Left ventricle myocardium inferior (tissue), 1 donor: Measurements from ENCODE around the gene PRDX2. TPM values are rescaled to one million over a fixed set of nuclear protein-coding genes. Genes with fewer than 3 reads are reported as not detected.
A peak's percentile ranks its signal among the peaks of the same experiment; 100 is the strongest.

ENCODE experiments used
- DNase-seq: peaks from one replicate; pipeline ENCODE4 v3.0.0-alpha.2; 2020
- H3K27ac ChIP-seq: fragments of 200-600 bp; replicated peaks from 2 replicates; pipeline ENCODE4 v1.8.0; 2021
- H3K27me3 ChIP-seq: fragments of 200-600 bp; 2 replicates; pipeline ENCODE4 v1.8.0; 2021; ENCODE audit warnings: low read depth
- H3K36me3 ChIP-seq: fragments of 200-600 bp; 2 replicates; pipeline ENCODE4 v1.8.0; 2021
- H3K4me1 ChIP-seq: fragments of 200-600 bp; 2 replicates; pipeline ENCODE4 v1.8.0; 2021
- H3K4me3 ChIP-seq: fragments of 200-600 bp; 2 replicates; pipeline ENCODE4 v1.8.0; 2021; ENCODE audit warnings: mild to moderate bottlenecking, moderate library complexity
- H3K9me3 ChIP-seq: fragments of 200-600 bp; replicated peaks from 2 replicates; pipeline ENCODE4 v1.8.0; 2021
- intact Hi-C: fragments of 100-400 bp; cut with micrococcal nuclease; formaldehyde crosslinking; loops from one replicate; pipeline ENCODE4 v1.11.0; 2022
- total RNA-seq: library from RNA; stranded (reverse); fragmentation: NEBNext Ultra II Directional; extraction: Animal tissue kit (Norgen Biotek cat#: 25700); gene quantifications from one replicate; pipeline ENCODE4 v1.2.1, GENCODE V29; 2021
- TF ChIP-seq, protein P1 (sequence below): fragments of 200-600 bp; IDR thresholded peaks from 2 replicates; pipeline ENCODE4 v1.8.0; 2021; ENCODE audit warnings: antibody characterized with exemption, mild to moderate bottlenecking, borderline replicate concordance
- donor health status: DM: no; HTN: yes; CAD: no; lungs with severe emphysema.

The PRDX2 gene
- total RNA-seq, 1 donor from 2014 or later: 700 TPM

DNA sequence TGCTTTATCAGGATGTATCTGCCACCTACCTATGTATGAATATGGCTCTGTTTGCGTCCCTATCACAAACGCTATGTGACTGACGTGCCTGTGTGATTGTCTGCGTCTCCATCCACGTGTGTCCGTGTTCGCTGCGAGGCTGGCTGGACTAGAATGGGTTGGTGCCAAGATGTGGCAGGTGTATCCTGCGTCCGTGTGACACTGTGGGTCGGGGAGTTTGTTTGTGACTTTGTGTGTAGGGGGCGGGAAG, 19.5 kb downstream of the PRDX2 start:
- Histone ChIP-seq H3K4me3 (peak overlapping the region; percentile 69), H3K4me1 (peaks cover 84% of the 10 kb centered on the region), H3K9me3 (no peaks in the 10 kb centered on the region), H3K27me3 (no peaks in the 10 kb centered on the region), H3K27ac (peak overlapping the region; percentile 96), H3K36me3 (no peaks in the 10 kb centered on the region)
- no peak for DNase-seq
- intact Hi-C loops: no loop called here
- TF ChIP-seq, protein P1, sequence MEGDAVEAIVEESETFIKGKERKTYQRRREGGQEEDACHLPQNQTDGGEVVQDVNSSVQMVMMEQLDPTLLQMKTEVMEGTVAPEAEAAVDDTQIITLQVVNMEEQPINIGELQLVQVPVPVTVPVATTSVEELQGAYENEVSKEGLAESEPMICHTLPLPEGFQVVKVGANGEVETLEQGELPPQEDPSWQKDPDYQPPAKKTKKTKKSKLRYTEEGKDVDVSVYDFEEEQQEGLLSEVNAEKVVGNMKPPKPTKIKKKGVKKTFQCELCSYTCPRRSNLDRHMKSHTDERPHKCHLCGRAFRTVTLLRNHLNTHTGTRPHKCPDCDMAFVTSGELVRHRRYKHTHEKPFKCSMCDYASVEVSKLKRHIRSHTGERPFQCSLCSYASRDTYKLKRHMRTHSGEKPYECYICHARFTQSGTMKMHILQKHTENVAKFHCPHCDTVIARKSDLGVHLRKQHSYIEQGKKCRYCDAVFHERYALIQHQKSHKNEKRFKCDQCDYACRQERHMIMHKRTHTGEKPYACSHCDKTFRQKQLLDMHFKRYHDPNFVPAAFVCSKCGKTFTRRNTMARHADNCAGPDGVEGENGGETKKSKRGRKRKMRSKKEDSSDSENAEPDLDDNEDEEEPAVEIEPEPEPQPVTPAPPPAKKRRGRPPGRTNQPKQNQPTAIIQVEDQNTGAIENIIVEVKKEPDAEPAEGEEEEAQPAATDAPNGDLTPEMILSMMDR: no peak

DNA sequence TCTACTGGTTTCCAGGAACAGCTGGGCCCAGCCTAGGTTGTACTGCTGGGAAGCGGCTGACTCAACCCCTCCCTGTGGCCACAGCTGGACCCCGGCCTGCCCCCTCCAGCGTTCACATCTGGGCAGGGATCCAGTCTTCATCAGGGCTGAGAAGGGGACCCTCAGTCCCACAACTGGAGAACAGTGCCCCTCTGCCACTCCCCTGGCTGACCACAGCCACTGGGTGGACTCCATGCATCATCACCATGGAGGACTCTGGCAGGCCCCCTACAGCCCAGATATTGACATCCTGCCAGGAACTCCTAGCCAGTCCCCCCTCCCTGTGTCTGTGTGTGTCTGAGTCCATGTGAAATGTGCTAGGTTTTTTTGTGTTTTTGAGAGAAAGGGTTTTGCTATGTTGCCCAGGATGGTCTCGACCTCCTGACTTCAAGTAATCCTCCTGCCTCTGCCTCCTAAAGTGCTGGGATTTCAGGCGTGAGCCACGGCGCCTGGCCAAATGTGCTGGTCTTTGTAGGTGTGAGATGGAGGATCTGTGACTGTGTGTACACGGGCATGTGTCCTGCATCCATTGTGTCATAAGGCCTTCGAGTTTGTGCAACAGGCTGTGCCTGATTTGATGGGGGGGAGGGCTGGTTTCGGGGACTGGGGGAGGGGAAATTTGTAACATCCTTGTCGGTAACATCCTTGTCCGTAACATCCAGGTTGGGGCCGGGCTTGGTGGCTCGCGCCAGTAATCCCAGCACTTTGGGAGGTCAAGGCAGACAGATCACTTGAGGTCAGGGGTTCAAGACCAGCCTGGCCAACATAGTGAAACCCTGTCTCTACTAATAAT, 22.2 kb downstream of the PRDX2 start:
- H3K4me3 ChIP-seq: peak overlapping the region; percentile 77
- TF ChIP-seq, protein P1: no peak

DNA sequence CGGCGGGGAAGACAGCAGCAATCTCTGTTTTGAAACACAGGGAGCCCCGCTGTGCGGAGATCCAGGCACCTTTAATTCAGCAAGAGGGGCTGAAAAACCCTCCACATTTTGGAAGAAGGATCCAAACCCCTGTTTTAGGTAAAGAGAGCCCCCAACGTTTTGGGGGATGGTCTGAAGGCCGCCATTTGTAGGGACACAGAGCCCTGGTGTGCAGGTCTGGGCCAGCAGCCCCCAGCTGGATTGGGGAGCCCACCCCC, 22.8 kb downstream of the PRDX2 start:
- H3K27me3 ChIP-seq: no peaks in the 10 kb centered on the region
- intact Hi-C loops: no loop called here
- H3K36me3 ChIP-seq: no peaks in the 10 kb centered on the region
- peak overlapping the region; percentile 95 for H3K27ac ChIP-seq
- peaks cover 73% of the 10 kb centered on the region for H3K4me1 ChIP-seq
- no peak for DNase-seq
- H3K9me3 ChIP-seq: no peaks in the 10 kb centered on the region
- TF ChIP-seq, protein P1: no peak
- peak overlapping the region; percentile 77 for H3K4me3 ChIP-seq

More for the DNA sequence above, 22.2 kb downstream of the PRDX2 start:
- peak; percentile 73 for DNase-seq
- H3K9me3 ChIP-seq: no peaks in the 10 kb centered on the region
- intact Hi-C loops: no loop called here
- H3K27me3 ChIP-seq: no peaks in the 10 kb centered on the region
- no peaks in the 10 kb centered on the region for H3K36me3 ChIP-seq
- H3K4me1 ChIP-seq: peaks cover 73% of the 10 kb centered on the region
- H3K27ac ChIP-seq: peak overlapping the region; percentile 95

DNA sequence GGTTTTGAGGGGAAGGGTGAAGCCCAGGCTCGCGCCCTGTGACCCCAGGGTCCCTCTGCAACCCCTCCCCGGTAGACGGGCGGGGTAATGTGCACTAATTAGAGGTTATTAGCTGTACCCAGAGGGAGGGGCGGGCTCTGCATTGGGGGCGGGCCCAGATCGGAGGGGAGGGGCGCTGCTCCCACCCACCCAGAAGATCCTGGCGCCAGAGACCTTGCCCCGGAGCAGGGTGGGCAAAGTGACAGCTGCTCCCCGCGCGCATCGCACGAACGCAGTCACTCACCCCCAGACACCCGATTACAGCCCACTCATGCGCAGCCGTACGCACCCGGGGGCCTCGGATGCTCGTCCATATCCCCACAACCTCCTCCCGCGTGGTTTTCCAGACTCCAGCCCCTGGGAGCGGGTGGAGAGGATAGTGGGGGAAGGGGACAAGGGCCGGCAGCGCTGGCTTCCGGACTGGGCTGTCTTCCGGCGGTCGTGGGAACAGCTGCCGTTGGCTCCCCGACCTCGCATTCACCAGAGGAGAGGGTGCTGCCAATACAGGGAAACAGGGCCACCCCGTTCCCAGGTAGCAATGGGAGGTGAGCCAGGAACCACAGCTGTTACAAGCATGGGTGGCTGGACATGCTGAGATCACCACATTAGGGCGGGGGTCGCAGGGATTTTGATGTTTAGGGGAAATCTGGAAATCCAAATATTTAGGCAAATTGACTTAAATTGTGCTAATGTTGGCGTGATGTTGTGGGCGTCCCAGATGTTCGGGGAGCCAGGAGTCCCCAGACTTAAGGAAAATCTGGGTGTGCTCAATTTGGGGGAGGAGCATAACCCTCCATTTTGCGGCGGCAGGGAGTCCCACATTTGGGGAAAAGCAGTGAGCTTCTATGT, 23.3 kb downstream of the PRDX2 start:
- peaks cover 73% of the 10 kb centered on the region for H3K4me1 ChIP-seq
- H3K27ac ChIP-seq: peak overlapping the region; percentile 95
- no peaks in the 10 kb centered on the region for H3K9me3 ChIP-seq
- no peaks in the 10 kb centered on the region for H3K36me3 ChIP-seq
- TF ChIP-seq, protein P1: no peak
- intact Hi-C loops: no loop called here
- no peaks in the 10 kb centered on the region for H3K27me3 ChIP-seq
- DNase-seq: peak; percentile 74
- H3K4me3 ChIP-seq: peak overlapping the region; percentile 77

DNA sequence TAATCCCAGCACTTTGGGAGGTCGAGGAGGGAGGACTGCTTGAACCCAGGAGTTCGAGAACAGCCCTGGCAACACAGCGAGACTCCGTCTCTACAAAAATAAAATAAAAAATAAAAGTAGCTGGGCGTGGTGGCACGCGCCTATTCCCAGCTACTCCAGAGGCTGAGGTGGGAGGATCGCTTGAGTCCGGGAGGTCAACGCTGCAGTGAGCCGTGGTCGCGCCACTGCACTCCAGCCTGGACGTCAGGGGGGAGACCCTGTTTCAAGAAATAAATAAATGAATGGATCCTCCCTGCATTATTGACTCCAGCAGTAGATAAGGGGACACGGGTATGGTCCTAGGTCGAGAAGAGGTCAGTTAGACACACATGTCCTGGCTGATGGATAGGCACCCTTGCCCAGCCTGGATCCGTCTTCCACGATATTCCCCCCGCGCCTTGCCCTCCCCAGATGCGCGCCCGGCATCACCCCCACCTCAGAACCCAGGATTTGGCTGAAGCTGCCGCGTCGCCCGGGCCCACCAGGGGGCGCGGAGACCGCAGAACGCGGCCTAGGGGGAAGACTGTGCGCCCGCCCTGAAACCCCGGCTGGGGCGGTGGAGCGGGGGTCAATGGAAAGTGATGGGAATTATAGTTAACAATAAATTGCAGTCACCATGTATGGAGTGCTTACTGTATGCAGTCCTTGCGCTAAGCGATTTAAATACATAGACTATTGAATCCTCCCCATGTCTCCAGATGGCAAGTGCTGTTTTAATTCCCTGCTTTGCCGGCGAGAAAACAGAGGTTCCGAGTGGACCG, 24.2 kb downstream of the PRDX2 start:
- peak overlapping the region; percentile 95 for H3K27ac ChIP-seq
- H3K27me3 ChIP-seq: no peaks in the 10 kb centered on the region
- peak; percentile 82 for DNase-seq
- TF ChIP-seq, protein P1: peak; percentile 98
- peaks cover 73% of the 10 kb centered on the region for H3K4me1 ChIP-seq
- peak overlapping the region; percentile 77 for H3K4me3 ChIP-seq
- H3K36me3 ChIP-seq: no peaks in the 10 kb centered on the region
- H3K9me3 ChIP-seq: no peaks in the 10 kb centered on the region
- intact Hi-C loops: no loop called here
